ENCODE data around the gene ZNF506. TPM values are rescaled to one million over a fixed set of nuclear protein-coding genes. Genes with fewer than 3 reads are reported as not detected.

The ZNF506 gene
- total RNA-seq, 1 donor from 2014 or later = 19.9 TPM

DNA sequence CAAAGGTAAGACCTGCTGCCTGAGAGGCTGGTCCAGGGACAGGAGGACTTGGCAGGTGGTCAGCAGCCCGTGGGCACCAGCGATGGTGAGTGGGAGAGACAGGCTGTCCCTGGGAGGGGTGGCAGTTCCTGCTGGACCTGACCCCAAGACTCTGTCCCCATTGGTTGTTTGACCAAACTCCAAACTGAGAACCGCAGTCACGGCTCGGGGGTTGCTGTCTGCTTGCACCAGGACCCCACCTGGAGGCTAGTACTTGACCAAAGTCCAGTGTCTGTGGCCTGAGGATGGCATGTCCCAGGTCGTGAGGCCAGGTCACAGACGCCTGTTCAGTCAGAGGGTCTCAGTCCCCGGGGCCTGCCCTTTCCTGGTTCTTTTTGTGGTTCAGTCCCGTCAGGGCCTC lies 78.8 kb downstream of the ZNF506 start:
- peaks cover 7% of the 10 kb centered on the region for H3K27me3 Mint-ChIP-seq (ENCODE audit: unreplicated experiment)
- H3K9me3 Mint-ChIP-seq (ENCODE audit: unreplicated experiment) = no peaks in the 10 kb centered on the region
- H3K4me1 Mint-ChIP-seq (ENCODE audit: unreplicated experiment) = no peaks in the 10 kb centered on the region
- no peak overlapping the region for H3K4me3 Mint-ChIP-seq (ENCODE audit: unreplicated experiment)
- no peak overlapping the region for H3K27ac Mint-ChIP-seq (ENCODE audit: unreplicated experiment)
- no peak for DNase-seq (ENCODE audit: low spot score)
- H3K36me3 Mint-ChIP-seq (ENCODE audit: low read depth, unreplicated experiment) = no peaks in the 10 kb centered on the region
- TF ChIP-seq, protein P1, sequence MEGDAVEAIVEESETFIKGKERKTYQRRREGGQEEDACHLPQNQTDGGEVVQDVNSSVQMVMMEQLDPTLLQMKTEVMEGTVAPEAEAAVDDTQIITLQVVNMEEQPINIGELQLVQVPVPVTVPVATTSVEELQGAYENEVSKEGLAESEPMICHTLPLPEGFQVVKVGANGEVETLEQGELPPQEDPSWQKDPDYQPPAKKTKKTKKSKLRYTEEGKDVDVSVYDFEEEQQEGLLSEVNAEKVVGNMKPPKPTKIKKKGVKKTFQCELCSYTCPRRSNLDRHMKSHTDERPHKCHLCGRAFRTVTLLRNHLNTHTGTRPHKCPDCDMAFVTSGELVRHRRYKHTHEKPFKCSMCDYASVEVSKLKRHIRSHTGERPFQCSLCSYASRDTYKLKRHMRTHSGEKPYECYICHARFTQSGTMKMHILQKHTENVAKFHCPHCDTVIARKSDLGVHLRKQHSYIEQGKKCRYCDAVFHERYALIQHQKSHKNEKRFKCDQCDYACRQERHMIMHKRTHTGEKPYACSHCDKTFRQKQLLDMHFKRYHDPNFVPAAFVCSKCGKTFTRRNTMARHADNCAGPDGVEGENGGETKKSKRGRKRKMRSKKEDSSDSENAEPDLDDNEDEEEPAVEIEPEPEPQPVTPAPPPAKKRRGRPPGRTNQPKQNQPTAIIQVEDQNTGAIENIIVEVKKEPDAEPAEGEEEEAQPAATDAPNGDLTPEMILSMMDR (IDR thresholded peaks at IDR 0.05; ENCODE audit: unreplicated experiment) = no peak

Other genes with a start within 250 kb of the ZNF506 start
- gene PBX4, start 203.1 kb downstream of the ZNF506 start, total RNA-seq (ENCODE audit: unreplicated experiment) = 0.82 TPM
- 35.5 TPM for gene LPAR2, start 193.5 kb downstream of the ZNF506 start, total RNA-seq (ENCODE audit: unreplicated experiment)
- gene GMIP, start 178.1 kb downstream of the ZNF506 start, total RNA-seq (ENCODE audit: unreplicated experiment) = 18.5 TPM
- gene ATP13A1, start 158.1 kb downstream of the ZNF506 start, total RNA-seq (ENCODE audit: unreplicated experiment) = 56.7 TPM
- gene ZNF101, start 152.9 kb downstream of the ZNF506 start, total RNA-seq (ENCODE audit: unreplicated experiment) = 29.5 TPM
- 6.8 TPM for gene ZNF14, start 88.6 kb downstream of the ZNF506 start, total RNA-seq (ENCODE audit: unreplicated experiment)
- gene ZNF253, start 44.1 kb upstream of the ZNF506 start, total RNA-seq (ENCODE audit: unreplicated experiment) = 23.3 TPM
- 30.4 TPM for gene ZNF93, start 79.2 kb upstream of the ZNF506 start, total RNA-seq (ENCODE audit: unreplicated experiment)
- 25.6 TPM for gene ZNF682, start 217.8 kb upstream of the ZNF506 start, total RNA-seq (ENCODE audit: unreplicated experiment)

All from endothelial cell (in vitro differentiated cells).